Measurements from ENCODE around the gene USP13. TPM values are rescaled to one million over a fixed set of nuclear protein-coding genes. Genes with fewer than 3 reads are reported as not detected.

USP13 gene
- total and polyA plus RNA-seq, 2 of the 13 experiments (the other 11 are each of a cell fraction or from before 2014, with no cell fraction given): 15.9 to 36.7 TPM

- TF ChIP-seq SNAPC4 (CRISPR knock-in tag; IDR thresholded peaks at IDR 0.05) (no peak), ZNF737 (CRISPR knock-in tag; IDR thresholded peaks at IDR 0.05; ENCODE audit: borderline replicate concordance) (no peak), TFDP2 (CRISPR knock-in tag; IDR thresholded peaks at IDR 0.05) (no peak), THAP8 (CRISPR knock-in tag; IDR thresholded peaks at IDR 0.05; ENCODE audit: borderline replicate concordance) (no peak), IRX3 (CRISPR knock-in tag; IDR thresholded peaks at IDR 0.05; ENCODE audit: borderline replicate concordance, low read depth) (no peak), HNRNPUL1 (IDR thresholded peaks at IDR 0.05; ENCODE audit: low read depth, low read length) (no peak), KDM1A (CRISPR knock-in tag; IDR thresholded peaks at IDR 0.05) (no peak), ZSCAN25 (CRISPR knock-in tag; IDR thresholded peaks at IDR 0.05) (no peak), FIP1L1 (IDR thresholded peaks at IDR 0.05; ENCODE audit: borderline replicate concordance, insufficient read depth, low read depth, low read length) (no peak), ZNF33A (CRISPR knock-in tag; IDR thresholded peaks at IDR 0.05; ENCODE audit: borderline replicate concordance) (no peak), PBX3 (CRISPR knock-in tag; IDR thresholded peaks at IDR 0.05; ENCODE audit: borderline replicate concordance) (no peak), TFDP1 (CRISPR knock-in tag; IDR thresholded peaks at IDR 0.05; ENCODE audit: borderline replicate concordance) (no peak), TAF15 (IDR thresholded peaks at IDR 0.05; ENCODE audit: low read depth, low read length, poor library complexity, severe bottlenecking) (no peak)
- TF ChIP-seq, protein P1, sequence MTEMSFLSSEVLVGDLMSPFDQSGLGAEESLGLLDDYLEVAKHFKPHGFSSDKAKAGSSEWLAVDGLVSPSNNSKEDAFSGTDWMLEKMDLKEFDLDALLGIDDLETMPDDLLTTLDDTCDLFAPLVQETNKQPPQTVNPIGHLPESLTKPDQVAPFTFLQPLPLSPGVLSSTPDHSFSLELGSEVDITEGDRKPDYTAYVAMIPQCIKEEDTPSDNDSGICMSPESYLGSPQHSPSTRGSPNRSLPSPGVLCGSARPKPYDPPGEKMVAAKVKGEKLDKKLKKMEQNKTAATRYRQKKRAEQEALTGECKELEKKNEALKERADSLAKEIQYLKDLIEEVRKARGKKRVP (CRISPR knock-in tag; IDR thresholded peaks at IDR 0.05): peak in 1 of 2 experiments; percentile 51; a peak in 2 of 4 replicates
Measured at GRCh38 chr3:179739816-179740594, 87.2 kb downstream of the USP13 start (continued).

All from HepG2 (cell line).